GM18511 (cell line): ENCODE measurements around the gene KRT81.
"Not testable (repeated sequence)": the region's sequence is repeated elsewhere in the genome, so short reads cannot be mapped to it uniquely, and the experiment has no call there.

ENCODE experiments used
- ATAC-seq: cut with Tn5 transposase; IDR thresholded peaks from one replicate; pipeline ENCODE4 v1.9.1; 2021; ENCODE audit warnings: mild to moderate bottlenecking, moderate library complexity; ENCODE audit not compliant: unreplicated experiment

KRT81 gene

GRCh38 chr12:52245259-52245961, 45.9 kb downstream of the KRT81 start:
- ATAC-seq = no peak

GRCh38 chr12:52244615-52244994, 46.7 kb downstream of the KRT81 start:
- no peak for ATAC-seq

- ATAC-seq = peak; percentile 97
Measured at GRCh38 chr12:52243856-52244614, 47.3 kb downstream of the KRT81 start.

GRCh38 chr12:52243259-52243855, 48.0 kb downstream of the KRT81 start:
- ATAC-seq = no peak

GRCh38 chr12:52242442-52243258, 48.7 kb downstream of the KRT81 start:
- no peak for ATAC-seq

GRCh38 chr12:52241205-52241842, 50.0 kb downstream of the KRT81 start:
- ATAC-seq = no peak

GRCh38 chr12:52240247-52240646, 51.1 kb downstream of the KRT81 start:
- not testable (repeated sequence) for ATAC-seq

- ATAC-seq = no peak
Measured at GRCh38 chr12:52239767-52240166, 51.6 kb downstream of the KRT81 start.

GRCh38 chr12:52238916-52239646, 52.3 kb downstream of the KRT81 start:
- no peak for ATAC-seq

- ATAC-seq = no peak
Measured at GRCh38 chr12:52238207-52238840, 53.0 kb downstream of the KRT81 start.

GRCh38 chr12:52236386-52237050, 54.8 kb downstream of the KRT81 start:
- ATAC-seq = no peak
